Activated naive CD4-positive, alpha-beta T cell treated with anti-CD3 and anti-CD28 coated beads, Interleukin-2, amount 50 U/mL, for 24 hours (primary cell): ENCODE measurements around the gene ZNF830.
A peak's percentile ranks its signal among the peaks of the same experiment; 100 is the strongest.
"Not testable (repeated sequence)": the region's sequence is repeated elsewhere in the genome, so short reads cannot be mapped to it uniquely, and the experiment has no call there.

Experiments used
- H3K27ac Mint-ChIP-seq: one replicate; pipeline ENCODE4 v1.8.0; 2021; ENCODE audit warnings: mild to moderate bottlenecking, mixed read lengths
- H3K27me3 Mint-ChIP-seq: one replicate; pipeline ENCODE4 v1.8.0; 2021; ENCODE audit warnings: mixed read lengths
- H3K36me3 Mint-ChIP-seq: one replicate; pipeline ENCODE4 v1.8.0; 2021; ENCODE audit warnings: mixed read lengths
- H3K4me1 Mint-ChIP-seq: one replicate; pipeline ENCODE4 v1.8.0; 2021; ENCODE audit warnings: mixed read lengths
- H3K4me3 Mint-ChIP-seq: one replicate; pipeline ENCODE4 v1.8.0; 2021; ENCODE audit warnings: mild to moderate bottlenecking, mixed read lengths
- H3K9me3 Mint-ChIP-seq: one replicate; pipeline ENCODE4 v1.8.0; 2021; ENCODE audit warnings: mixed read lengths

The ZNF830 gene

GRCh38 chr17:34961093-34961911 is at the start of gene ZNF830, which contains the start of gene CCT6B:
Gene ZNF830 (plus strand): TSS chr17:34961540. CDS start chr17:34961567, 27 bp downstream.
Gene CCT6B (minus strand): TSS chr17:34961460. CDS start chr17:34961393, 67 bp downstream.
- Mint-ChIP-seq H3K4me1 (peaks cover 26% of the 10 kb centered on the region), H3K4me3 (peak within 1 kb of the TSS; percentile 99), H3K9me3 (peaks cover 6% of the 10 kb centered on the region)

DNA sequence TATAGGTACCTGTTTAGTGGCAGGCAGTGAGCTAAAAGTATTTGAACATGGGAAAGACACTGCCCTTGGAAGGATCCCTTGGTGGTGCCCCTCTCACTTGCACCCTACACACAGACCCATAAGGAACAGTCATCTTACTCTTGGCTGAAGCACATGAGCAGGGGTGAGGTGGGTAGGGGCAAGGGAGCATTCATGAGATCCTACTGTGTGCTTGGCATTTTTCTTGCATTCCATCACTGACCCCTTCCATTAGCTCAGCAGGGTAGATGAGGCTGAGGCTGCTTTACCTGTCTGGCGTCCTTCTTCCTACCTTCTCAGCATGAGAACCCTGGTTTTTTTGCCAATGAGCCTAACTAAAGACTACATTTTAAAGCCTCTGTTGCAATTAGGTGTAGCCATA is 48.3 kb upstream of the ZNF830 start:
- Mint-ChIP-seq H3K27ac (no peak overlapping the region), H3K9me3 (no peaks in the 10 kb centered on the region), H3K27me3 (no peaks in the 10 kb centered on the region), H3K36me3 (no peaks in the 10 kb centered on the region), H3K4me1 (no peaks in the 10 kb centered on the region), H3K4me3 (no peak overlapping the region)

More at GRCh38 chr17:34961093-34961911, at the start of gene ZNF830, which contains the start of gene CCT6B:
- no peaks in the 10 kb centered on the region for H3K27me3 Mint-ChIP-seq
- peak within 1 kb of the TSS; percentile 99 for H3K27ac Mint-ChIP-seq
- H3K36me3 Mint-ChIP-seq, result peaks cover 15% of the 10 kb centered on the region

- Mint-ChIP-seq H3K4me3 (no peak overlapping the region), H3K9me3 (no peaks in the 10 kb centered on the region), H3K4me1 (no peaks in the 10 kb centered on the region), H3K36me3 (peaks cover 2% of the 10 kb centered on the region), H3K27ac (no peak overlapping the region), H3K27me3 (no peaks in the 10 kb centered on the region)
These were observed 45.2 kb upstream of the ZNF830 start for GRCh38 chr17:34916120-34916519.

- Mint-ChIP-seq H3K36me3 (peaks cover 2% of the 10 kb centered on the region), H3K27ac (no peak overlapping the region), H3K4me1 (no peaks in the 10 kb centered on the region), H3K4me3 (no peak overlapping the region), H3K9me3 (no peaks in the 10 kb centered on the region), H3K27me3 (no peaks in the 10 kb centered on the region)
These were observed 44.0 kb upstream of the ZNF830 start for GRCh38 chr17:34917381-34917780.

- Mint-ChIP-seq H3K4me1 (no peaks in the 10 kb centered on the region), H3K9me3 (no peaks in the 10 kb centered on the region), H3K27me3 (no peaks in the 10 kb centered on the region), H3K4me3 (no peak overlapping the region), H3K27ac (no peak overlapping the region), H3K36me3 (peaks cover 2% of the 10 kb centered on the region)
These were observed 40.7 kb upstream of the ZNF830 start for GRCh38 chr17:34920676-34921075.

- no peak overlapping the region for H3K4me3 Mint-ChIP-seq
- no peak overlapping the region for H3K27ac Mint-ChIP-seq
- peaks cover 2% of the 10 kb centered on the region for H3K36me3 Mint-ChIP-seq
- no peaks in the 10 kb centered on the region for H3K9me3 Mint-ChIP-seq
- no peaks in the 10 kb centered on the region for H3K4me1 Mint-ChIP-seq
- no peaks in the 10 kb centered on the region for H3K27me3 Mint-ChIP-seq
These were observed 34.7 kb upstream of the ZNF830 start for GRCh38 chr17:34926661-34927060.

DNA sequence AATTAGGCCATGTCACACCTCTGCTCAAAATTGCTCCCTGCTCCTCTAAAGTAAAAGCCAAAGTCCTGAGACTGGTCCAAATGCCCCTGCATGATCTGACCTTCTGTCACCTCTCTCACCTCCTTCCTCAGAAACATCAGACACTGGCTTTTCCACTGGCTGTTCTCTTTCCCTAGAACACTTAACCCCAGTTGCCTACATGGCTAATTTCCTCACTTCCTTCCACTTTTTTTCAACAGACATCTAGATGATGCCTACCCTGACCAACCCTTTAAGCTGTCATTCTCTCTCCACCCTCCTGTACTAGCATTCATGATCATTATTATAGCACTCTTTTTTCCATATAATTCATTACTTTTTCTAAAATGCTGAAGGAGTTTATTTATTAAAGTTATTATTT is 31.1 kb upstream of the ZNF830 start:
- Mint-ChIP-seq H3K27ac (no peak overlapping the region), H3K9me3 (no peaks in the 10 kb centered on the region), H3K4me1 (no peaks in the 10 kb centered on the region), H3K36me3 (peaks cover 2% of the 10 kb centered on the region), H3K27me3 (no peaks in the 10 kb centered on the region), H3K4me3 (no peak overlapping the region)

DNA sequence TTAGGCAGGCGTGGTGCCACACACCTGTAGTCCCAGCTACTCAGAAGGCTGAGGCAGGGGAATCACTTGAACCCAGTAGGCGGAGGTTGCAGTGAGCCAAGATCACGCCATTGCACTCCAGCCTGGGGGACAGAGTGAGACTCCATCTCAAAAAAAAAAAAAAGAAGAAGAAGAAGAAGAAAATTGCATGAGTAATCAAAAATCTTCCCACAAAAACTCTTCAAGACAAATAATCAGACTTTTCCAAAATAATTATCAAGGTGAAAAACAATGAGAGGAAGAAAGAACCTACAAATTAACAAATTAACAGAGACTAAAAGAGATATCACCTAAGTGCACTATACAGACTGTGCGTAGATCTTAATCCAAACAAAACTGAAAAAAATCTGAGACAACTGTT is 10.6 kb upstream of the ZNF830 start:
- not testable (repeated sequence) for H3K4me3 Mint-ChIP-seq, H3K27me3 Mint-ChIP-seq, H3K27ac Mint-ChIP-seq, H3K9me3 Mint-ChIP-seq, H3K4me1 Mint-ChIP-seq, H3K36me3 Mint-ChIP-seq

GRCh38 chr17:34958438-34958837 is 2.9 kb upstream of the ZNF830 start:
- no peak overlapping the region for H3K4me3 Mint-ChIP-seq
- H3K9me3 Mint-ChIP-seq, result peaks cover 6% of the 10 kb centered on the region
- H3K4me1 Mint-ChIP-seq, result peaks cover 16% of the 10 kb centered on the region
- peaks cover 6% of the 10 kb centered on the region for H3K36me3 Mint-ChIP-seq
- H3K27me3 Mint-ChIP-seq, result no peaks in the 10 kb centered on the region
- no peak overlapping the region for H3K27ac Mint-ChIP-seq

GRCh38 chr17:34974179-34974578 is 12.8 kb downstream of the ZNF830 start:
- H3K36me3 Mint-ChIP-seq, result no peaks in the 10 kb centered on the region
- H3K9me3 Mint-ChIP-seq, result no peaks in the 10 kb centered on the region
- no peaks in the 10 kb centered on the region for H3K27me3 Mint-ChIP-seq
- no peak overlapping the region for H3K4me3 Mint-ChIP-seq
- no peak overlapping the region for H3K27ac Mint-ChIP-seq
- peaks cover 2% of the 10 kb centered on the region for H3K4me1 Mint-ChIP-seq

- Mint-ChIP-seq H3K27me3 (no peaks in the 10 kb centered on the region), H3K9me3 (no peaks in the 10 kb centered on the region), H3K27ac (no peak overlapping the region), H3K36me3 (no peaks in the 10 kb centered on the region), H3K4me1 (peaks cover 11% of the 10 kb centered on the region), H3K4me3 (no peak overlapping the region)
These were observed 13.8 kb downstream of the ZNF830 start for GRCh38 chr17:34974794-34975785.

DNA sequence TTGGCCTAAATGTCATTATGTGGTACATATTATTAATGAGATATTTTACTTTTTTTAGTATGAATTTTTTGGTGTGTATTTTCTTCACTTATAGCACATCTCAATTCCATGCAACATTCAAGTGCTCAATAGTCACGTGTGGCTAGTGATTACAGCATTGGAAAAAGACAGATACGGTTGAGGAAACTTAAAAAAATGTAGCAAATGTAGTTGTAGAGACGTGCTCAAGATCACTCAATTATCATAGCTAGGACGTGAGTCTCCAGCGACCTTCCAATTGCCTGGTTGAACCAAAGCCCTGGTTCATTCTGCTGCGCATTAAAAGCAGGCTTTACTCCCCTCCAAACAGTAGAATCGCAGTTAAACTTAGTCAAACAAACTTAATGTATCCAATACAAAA is 17.8 kb downstream of the ZNF830 start:
- Mint-ChIP-seq H3K36me3 (peaks cover 6% of the 10 kb centered on the region), H3K4me3 (peak overlapping the region; percentile 95), H3K4me1 (peaks cover 43% of the 10 kb centered on the region), H3K27ac (peak overlapping the region; percentile 67), H3K27me3 (no peaks in the 10 kb centered on the region), H3K9me3 (no peaks in the 10 kb centered on the region)

- Mint-ChIP-seq H3K36me3 (peaks cover 8% of the 10 kb centered on the region), H3K4me1 (peaks cover 48% of the 10 kb centered on the region), H3K27ac (peak overlapping the region; percentile 100)
These were observed 18.5 kb downstream of the ZNF830 start for GRCh38 chr17:34979650-34980352.

GRCh38 chr17:34980353-34980680 is 19.0 kb downstream of the ZNF830 start, which contains the start of gene LIG3:
Gene LIG3 (plus strand): TSS chr17:34980512. CDS start chr17:34983006, 2,494 bp downstream.
- H3K27me3 Mint-ChIP-seq, result no peaks in the 10 kb centered on the region
- H3K9me3 Mint-ChIP-seq, result no peaks in the 10 kb centered on the region
- H3K4me1 Mint-ChIP-seq, result peaks cover 53% of the 10 kb centered on the region

More at GRCh38 chr17:34979650-34980352, 18.5 kb downstream of the ZNF830 start:
- Mint-ChIP-seq H3K4me3 (peak overlapping the region; percentile 95), H3K9me3 (no peaks in the 10 kb centered on the region), H3K27me3 (no peaks in the 10 kb centered on the region)

More at GRCh38 chr17:34980353-34980680, 19.0 kb downstream of the ZNF830 start, which contains the start of gene LIG3:
- peaks cover 8% of the 10 kb centered on the region for H3K36me3 Mint-ChIP-seq
- peak within 1 kb of the TSS; percentile 100 for H3K27ac Mint-ChIP-seq
- H3K4me3 Mint-ChIP-seq, result peak within 1 kb of the TSS; percentile 95
